ENCODE measurements around the gene ROBO2. TPM values are rescaled to one million over a fixed set of nuclear protein-coding genes. Genes with fewer than 3 reads are reported as not detected.

ROBO2 gene
- total and polyA plus RNA-seq, 3 donors from 2014 or later: 16.1 to 23.3 (median 17.7) TPM

DNA sequence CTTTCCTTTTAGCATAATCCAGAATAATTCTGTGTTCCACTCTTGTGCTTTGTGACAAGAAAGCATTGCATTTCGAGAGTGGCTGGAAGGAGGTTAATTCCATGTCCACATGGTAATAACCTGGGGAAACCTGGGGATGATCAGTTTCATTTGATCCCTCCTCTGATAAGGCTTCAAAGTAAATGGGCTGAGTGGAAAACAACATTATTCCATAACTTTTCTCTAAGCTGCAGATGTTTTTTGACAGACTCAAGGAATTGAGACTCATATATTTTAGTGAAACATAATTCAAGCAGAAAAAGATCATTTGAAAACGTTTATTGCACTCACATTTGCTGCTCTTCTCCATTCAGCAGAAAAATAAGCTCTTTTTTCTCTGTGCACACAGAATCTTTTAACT, 44.6 kb downstream of the ROBO2 start:
- Histone ChIP-seq H3K4me3 (no peak overlapping the region), H3K36me3 (ENCODE audit: low read depth, missing control alignments) (no peaks in the 10 kb centered on the region), H3K27ac (no peak overlapping the region), H3K4me1 (no peaks in the 10 kb centered on the region), H3K9me3 (no peaks in the 10 kb centered on the region), H3K27me3 (no peaks in the 10 kb centered on the region)
- 54 to 64% methylated on average over 2 of the region's 2 CpGs for WGBS, 2 donors
- TF ChIP-seq POLR2A (IDR thresholded peaks at IDR 0.05): no peak
- TF ChIP-seq, protein P1, sequence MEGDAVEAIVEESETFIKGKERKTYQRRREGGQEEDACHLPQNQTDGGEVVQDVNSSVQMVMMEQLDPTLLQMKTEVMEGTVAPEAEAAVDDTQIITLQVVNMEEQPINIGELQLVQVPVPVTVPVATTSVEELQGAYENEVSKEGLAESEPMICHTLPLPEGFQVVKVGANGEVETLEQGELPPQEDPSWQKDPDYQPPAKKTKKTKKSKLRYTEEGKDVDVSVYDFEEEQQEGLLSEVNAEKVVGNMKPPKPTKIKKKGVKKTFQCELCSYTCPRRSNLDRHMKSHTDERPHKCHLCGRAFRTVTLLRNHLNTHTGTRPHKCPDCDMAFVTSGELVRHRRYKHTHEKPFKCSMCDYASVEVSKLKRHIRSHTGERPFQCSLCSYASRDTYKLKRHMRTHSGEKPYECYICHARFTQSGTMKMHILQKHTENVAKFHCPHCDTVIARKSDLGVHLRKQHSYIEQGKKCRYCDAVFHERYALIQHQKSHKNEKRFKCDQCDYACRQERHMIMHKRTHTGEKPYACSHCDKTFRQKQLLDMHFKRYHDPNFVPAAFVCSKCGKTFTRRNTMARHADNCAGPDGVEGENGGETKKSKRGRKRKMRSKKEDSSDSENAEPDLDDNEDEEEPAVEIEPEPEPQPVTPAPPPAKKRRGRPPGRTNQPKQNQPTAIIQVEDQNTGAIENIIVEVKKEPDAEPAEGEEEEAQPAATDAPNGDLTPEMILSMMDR (IDR thresholded peaks at IDR 0.05): no peak
- DNase-seq: no peak
- intact Hi-C loops (cut with DNase I; ENCODE audit: low total_unique reads): no loop called here

DNA sequence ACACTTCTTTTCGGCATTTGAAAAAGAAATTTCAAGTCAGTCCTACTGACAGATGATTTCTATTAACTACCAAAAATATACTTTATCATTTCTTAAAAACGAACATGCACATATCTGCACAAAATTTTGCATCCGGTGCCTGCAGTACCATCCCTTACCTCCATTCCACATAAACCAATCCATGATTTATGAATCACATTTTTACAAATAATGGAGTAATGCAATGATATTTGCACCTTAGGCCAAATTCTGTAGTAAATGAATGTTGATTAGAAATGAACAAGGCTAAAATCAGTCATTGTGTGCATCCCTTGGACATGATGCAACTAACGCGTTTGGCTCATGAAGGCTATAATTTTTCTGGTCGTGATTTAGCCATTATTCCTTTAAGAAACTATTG, 46.5 kb downstream of the ROBO2 start:
- 93 to 95% methylated on average over 6 of the region's 6 CpGs for WGBS, 2 donors
- Histone ChIP-seq H3K27ac (no peak overlapping the region), H3K4me3 (no peak overlapping the region), H3K27me3 (no peaks in the 10 kb centered on the region), H3K4me1 (no peaks in the 10 kb centered on the region), H3K9me3 (no peaks in the 10 kb centered on the region), H3K36me3 (ENCODE audit: low read depth, missing control alignments) (no peaks in the 10 kb centered on the region)
- DNase-seq: no peak
- intact Hi-C loops (cut with DNase I; ENCODE audit: low total_unique reads): no loop called here
- no peak for TF ChIP-seq POLR2A (IDR thresholded peaks at IDR 0.05)
- TF ChIP-seq, protein P1 (IDR thresholded peaks at IDR 0.05): no peak

DNA sequence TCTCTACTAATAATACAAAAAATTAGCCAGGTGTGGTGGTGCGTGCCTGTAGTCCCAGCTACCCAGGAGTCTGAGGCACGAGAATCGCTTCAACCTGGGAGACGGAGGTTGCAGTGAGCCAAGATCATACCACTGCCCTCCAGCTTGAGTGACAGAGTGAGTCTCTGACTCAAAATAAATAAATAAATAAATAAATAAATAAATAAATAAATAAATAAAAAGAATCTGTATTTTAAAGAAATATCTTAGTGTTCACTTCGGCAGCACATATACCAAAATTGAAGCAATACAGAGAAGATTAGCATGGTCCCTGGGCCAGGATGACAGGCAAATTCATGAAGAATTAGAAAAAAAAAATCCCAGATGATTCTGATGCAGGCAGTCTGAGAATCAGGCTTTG, 51.9 kb downstream of the ROBO2 start:
- TF ChIP-seq, protein P1 (IDR thresholded peaks at IDR 0.05): no peak
- TF ChIP-seq POLR2A (IDR thresholded peaks at IDR 0.05): no peak
- no peaks in the 10 kb centered on the region for H3K36me3 ChIP-seq (ENCODE audit: low read depth, missing control alignments)
- H3K9me3 ChIP-seq: no peaks in the 10 kb centered on the region
- intact Hi-C loops (cut with DNase I; ENCODE audit: low total_unique reads): no loop called here
- no peaks in the 10 kb centered on the region for H3K27me3 ChIP-seq
- no peaks in the 10 kb centered on the region for H3K4me1 ChIP-seq
- H3K4me3 ChIP-seq: no peak overlapping the region
- WGBS, 2 donors: 93 to 96% methylated on average over 5 of the region's 5 CpGs
- DNase-seq: no peak
- no peak overlapping the region for H3K27ac ChIP-seq

DNA sequence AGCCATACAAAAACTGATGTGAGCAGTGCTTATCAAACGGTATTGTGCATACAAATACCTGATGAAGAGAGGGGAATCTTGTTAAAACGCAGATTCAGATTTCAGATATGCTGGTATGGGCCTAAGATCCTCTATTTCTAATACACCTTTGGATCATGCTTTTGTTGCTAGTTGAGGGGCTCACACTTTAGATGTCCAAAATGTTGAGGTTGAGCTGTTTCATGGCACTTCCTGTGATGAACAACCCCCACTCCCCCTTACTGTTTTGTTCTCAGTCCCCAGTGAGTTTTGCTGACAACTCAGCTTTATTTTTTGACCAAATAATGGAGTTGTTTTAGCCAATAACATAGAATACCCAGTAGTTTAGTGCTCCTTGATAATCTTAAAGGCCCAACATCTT, 53.2 kb downstream of the ROBO2 start:
- Histone ChIP-seq H3K36me3 (ENCODE audit: low read depth, missing control alignments) (no peaks in the 10 kb centered on the region), H3K4me1 (no peaks in the 10 kb centered on the region), H3K9me3 (no peaks in the 10 kb centered on the region), H3K4me3 (no peak overlapping the region), H3K27me3 (no peaks in the 10 kb centered on the region), H3K27ac (no peak overlapping the region)
- intact Hi-C loops (cut with DNase I; ENCODE audit: low total_unique reads): no loop called here
- WGBS, 2 donors: 75% methylated on average over 2 of the region's 2 CpGs
- TF ChIP-seq, protein P1 (IDR thresholded peaks at IDR 0.05): no peak
- TF ChIP-seq POLR2A (IDR thresholded peaks at IDR 0.05): no peak
- DNase-seq: no peak

DNA sequence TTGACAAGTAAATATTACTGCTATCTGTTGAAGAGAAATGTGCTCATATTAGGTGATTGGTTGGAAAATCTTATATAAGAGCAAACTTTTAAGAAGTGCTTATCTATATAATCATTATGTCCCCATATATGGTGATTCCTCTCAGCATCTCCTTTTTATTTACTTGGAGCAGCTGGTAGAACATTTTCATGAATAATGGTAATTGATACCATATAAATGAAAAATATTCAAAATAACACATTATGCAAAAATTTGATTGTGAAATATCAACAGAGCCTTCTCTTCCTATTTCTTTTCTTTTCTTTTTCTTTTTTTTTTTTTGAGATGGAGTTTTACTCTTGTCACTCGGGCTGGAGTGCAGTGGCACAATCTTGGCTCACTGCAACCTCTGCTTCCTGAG, 56.2 kb downstream of the ROBO2 start:
- 95 to 97% methylated on average over 1 of the region's 1 CpG for WGBS, 2 donors
- H3K36me3 ChIP-seq (ENCODE audit: low read depth, missing control alignments): no peaks in the 10 kb centered on the region
- TF ChIP-seq, protein P1 (IDR thresholded peaks at IDR 0.05): no peak
- TF ChIP-seq POLR2A (IDR thresholded peaks at IDR 0.05): no peak
- no peaks in the 10 kb centered on the region for H3K4me1 ChIP-seq
- no peak overlapping the region for H3K4me3 ChIP-seq
- DNase-seq: no peak
- H3K9me3 ChIP-seq: no peaks in the 10 kb centered on the region
- no peak overlapping the region for H3K27ac ChIP-seq
- H3K27me3 ChIP-seq: no peaks in the 10 kb centered on the region
- intact Hi-C loops (cut with DNase I; ENCODE audit: low total_unique reads): no loop called here
